ENCODE results near the gene DYNLRB1.

DNA sequence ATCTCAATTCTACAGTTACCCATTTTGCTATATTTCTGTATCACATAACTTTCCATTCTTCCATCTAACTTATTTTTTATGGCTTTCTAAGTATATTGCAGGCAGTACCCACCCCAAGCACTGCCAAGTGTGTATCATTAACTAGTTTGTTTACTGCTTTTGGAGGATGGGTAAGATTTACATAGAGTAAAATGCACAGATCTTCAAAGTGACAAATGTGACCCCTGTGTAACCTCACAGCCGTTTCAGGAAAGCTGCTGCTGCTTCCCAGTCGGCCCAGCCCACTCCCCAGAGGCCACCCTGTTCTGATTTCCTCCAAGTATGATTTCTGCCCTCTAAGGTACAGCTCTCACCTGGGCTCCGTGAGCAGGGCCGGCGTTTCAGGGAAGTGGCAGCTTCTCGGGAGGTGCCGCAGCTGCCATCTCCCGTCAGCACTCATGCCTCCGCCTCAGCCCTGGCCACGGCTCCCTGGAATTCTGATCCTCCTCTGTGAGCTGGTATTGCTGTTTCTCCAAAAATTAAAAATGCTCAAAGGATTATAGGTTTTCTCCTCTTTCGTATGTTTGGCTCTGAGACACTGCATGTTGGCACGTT, 27.3 kb downstream of the DYNLRB1 start:
- TF ChIP-seq, protein P1, sequence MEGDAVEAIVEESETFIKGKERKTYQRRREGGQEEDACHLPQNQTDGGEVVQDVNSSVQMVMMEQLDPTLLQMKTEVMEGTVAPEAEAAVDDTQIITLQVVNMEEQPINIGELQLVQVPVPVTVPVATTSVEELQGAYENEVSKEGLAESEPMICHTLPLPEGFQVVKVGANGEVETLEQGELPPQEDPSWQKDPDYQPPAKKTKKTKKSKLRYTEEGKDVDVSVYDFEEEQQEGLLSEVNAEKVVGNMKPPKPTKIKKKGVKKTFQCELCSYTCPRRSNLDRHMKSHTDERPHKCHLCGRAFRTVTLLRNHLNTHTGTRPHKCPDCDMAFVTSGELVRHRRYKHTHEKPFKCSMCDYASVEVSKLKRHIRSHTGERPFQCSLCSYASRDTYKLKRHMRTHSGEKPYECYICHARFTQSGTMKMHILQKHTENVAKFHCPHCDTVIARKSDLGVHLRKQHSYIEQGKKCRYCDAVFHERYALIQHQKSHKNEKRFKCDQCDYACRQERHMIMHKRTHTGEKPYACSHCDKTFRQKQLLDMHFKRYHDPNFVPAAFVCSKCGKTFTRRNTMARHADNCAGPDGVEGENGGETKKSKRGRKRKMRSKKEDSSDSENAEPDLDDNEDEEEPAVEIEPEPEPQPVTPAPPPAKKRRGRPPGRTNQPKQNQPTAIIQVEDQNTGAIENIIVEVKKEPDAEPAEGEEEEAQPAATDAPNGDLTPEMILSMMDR (IDR thresholded peaks at IDR 0.05), result no peak
- TF ChIP-seq EP300 (IDR thresholded peaks at IDR 0.05) (no peak), POLR2A (IDR thresholded peaks at IDR 0.05) (no peak)
